Epidermal melanocyte (primary cell): ENCODE results near the gene GSPT1.
A peak's percentile ranks its signal among the peaks of the same experiment; 100 is the strongest.
"Not testable (repeated sequence)": the region's sequence is repeated elsewhere in the genome, so short reads cannot be mapped to it uniquely, and the experiment has no call there.

ENCODE experiments used
- DNase-seq: peaks from one replicate; pipeline ENCODE4 v3.0.0; 2011; ENCODE audit warnings: low spot score; ENCODE audit not compliant: insufficient read length

GSPT1 gene

DNA sequence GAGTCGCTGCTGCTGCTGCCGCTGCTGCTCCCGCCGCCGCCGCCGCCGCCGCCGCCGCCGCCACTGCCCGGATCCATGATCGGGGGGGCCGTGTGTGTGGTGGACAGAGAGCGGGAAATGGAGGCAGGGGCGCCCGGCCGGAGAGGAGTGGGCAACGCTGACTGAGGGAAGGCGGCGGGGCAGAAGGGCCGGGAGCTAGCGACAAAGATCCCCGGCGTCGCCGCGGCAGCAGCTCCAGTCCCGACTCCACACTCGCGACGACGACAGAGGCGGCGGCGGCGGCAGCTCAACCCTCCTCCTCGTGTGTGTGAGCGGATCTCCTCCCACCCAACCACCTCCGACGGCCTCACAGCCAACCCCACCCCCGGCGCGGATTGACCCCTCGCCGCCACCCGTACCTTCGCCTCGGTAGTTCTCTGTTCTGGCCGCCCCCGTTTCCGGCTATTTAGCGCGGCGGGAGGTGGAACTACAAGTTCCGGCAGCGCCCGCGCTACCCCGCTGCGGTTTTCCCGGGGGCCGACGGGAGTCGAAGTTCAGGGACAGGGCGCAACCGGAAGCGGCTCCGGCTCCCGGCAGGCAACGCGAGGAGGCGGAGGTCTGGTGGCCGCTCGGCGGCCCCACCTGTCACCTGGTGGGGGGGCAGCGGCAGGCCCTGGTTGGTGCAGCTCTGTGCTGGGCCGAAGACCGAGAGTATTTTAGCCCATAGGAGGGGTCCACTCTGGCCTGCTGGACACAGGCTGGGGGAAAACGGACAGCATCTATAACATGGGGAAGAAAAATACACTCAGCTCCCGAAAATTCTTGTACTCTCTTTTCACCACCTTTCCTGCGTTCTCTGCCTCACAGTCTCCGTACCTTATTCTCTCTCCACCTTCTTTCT lies at the start of gene GSPT1:
Gene GSPT1, minus strand, starts transcription at position 313 of the 880 bp plus-strand sequence. Its CDS starts 236 bp downstream, at position 77.
- peak; percentile 87 for DNase-seq

- no peak for DNase-seq
Measured at GRCh38 chr16:11964761-11965551, 49.2 kb upstream of the GSPT1 start, which contains the start of gene TNFRSF17. Gene TNFRSF17 (plus strand): TSS chr16:11965210. CDS start chr16:11965325, 115 bp downstream.

DNA sequence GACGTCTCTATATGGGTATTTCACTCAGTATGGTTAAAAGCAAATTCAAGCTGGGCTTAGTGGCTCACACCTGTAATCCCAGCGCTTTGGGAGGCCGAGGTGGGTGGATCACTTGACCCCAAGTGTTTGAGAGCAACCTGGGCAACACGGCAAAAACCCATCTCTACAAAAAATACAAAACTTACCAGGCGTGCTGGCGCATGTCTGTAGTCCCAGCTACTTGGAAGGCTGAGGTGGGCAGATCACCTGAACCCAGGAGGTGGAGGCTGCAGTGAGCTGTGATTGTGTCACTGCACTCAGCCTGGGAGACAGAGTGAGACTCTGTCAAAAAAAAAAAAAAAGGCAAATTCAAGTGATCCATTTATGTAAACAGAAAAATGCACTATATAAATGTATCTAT lies 48.0 kb upstream of the GSPT1 start:
- no peak for DNase-seq

GRCh38 chr16:11962978-11963377 lies 47.2 kb upstream of the GSPT1 start:
- DNase-seq: not testable (repeated sequence)

DNA sequence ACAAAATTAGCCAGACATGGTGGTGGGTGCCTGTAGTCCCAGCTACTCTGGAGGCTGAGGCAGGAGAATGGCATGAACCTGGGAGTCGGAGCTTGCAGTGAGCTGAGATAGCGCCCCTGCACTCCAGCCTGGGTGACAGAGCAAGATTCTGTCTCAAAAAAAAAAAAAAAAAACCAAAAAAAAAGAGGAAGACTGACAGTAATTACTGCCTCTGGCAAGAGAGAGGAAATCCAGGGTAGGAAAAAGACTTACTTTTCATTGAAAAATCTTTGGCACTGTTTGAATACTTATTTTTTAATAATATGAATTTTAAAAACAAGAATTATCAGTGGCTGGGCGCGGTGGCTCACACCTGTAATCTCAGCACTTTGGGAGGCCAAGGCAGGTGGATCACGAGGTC lies 46.7 kb upstream of the GSPT1 start:
- not testable (repeated sequence) for DNase-seq

DNA sequence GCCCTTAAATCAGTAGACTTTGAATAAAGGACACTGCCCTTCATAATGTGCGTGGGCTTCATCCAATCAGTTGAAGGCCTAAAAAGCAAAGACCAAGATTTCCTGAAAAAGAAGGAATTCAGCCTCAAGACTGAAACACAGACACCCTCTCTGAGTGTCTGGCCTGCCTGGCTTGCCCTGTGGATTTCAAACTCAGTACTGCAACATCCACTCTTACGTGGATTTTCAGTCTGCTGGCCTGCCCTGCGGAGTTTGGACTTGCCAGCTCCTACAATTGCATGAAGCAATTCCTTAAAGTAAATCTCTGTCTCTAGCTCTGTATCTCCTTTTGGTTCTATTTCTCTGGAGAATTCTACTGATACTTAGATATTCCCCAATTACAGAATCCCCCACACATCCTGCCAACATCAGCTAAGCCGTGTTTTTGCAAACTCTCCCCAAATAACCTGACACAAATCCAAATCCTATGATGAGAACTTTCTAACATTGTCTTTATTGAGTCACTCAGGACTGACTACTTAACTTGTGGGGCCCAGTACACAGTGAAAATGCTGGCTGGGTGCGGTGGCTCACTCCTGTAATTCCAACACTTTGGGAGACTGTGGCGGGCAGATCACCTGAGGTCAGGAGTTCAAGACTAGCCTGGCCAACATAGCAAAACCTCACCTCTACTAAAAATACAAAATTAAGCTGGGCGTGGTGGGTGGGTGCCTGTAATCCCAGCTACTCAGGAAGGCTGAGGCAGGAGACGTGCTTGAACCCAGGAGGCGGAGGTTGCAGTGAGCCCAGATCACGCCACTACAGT lies 42.0 kb upstream of the GSPT1 start:
- no peak for DNase-seq

DNA sequence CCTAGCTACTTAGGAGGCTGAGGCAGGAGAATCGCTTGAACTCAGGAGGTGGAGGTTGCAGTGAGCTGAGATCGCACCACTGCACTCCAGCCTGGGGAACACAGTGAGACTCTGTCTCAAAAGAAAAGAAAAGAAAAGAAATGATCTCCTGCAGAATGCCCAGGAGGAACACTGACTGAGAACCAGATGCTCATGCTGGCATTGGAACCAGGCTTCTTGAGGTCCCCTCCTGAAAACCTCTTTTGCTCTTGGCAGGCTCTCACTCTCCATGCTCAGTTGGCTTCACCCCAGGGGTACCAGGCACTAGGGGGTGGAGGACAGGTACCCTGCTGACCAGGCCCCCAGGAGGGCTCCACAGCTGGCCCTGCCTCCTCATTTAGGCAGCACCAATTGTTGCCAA lies 40.8 kb upstream of the GSPT1 start:
- DNase-seq: no peak

- DNase-seq: peak; percentile 28
Measured at GRCh38 chr16:11955713-11956123, 40.0 kb upstream of the GSPT1 start.

DNA sequence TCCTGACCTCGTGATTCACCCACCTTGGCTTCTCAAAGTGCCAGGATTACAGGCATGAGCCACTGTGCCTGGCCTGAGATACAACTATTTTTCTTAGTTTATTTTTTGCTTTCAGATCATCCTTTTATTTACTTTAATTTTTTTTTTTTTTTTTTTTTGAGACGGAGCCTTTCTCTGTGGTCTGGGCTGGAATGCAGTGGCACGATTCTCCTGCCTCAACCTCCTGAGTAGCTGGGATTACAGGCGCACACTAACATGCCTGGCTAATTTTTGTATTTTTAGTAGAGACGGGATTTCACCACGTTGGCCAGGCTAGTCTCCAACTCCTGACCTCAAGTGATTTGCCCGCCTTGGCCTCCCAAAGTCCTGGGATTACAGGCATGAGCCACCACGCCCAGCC lies 37.8 kb upstream of the GSPT1 start:
- DNase-seq: not testable (repeated sequence)

- no peak for DNase-seq
Measured at GRCh38 chr16:11950388-11950787, 34.6 kb upstream of the GSPT1 start.

- peak; percentile 49 for DNase-seq
Measured at GRCh38 chr16:11949527-11949926, 33.8 kb upstream of the GSPT1 start.

GRCh38 chr16:11948819-11949218 lies 33.1 kb upstream of the GSPT1 start:
- no peak for DNase-seq

DNA sequence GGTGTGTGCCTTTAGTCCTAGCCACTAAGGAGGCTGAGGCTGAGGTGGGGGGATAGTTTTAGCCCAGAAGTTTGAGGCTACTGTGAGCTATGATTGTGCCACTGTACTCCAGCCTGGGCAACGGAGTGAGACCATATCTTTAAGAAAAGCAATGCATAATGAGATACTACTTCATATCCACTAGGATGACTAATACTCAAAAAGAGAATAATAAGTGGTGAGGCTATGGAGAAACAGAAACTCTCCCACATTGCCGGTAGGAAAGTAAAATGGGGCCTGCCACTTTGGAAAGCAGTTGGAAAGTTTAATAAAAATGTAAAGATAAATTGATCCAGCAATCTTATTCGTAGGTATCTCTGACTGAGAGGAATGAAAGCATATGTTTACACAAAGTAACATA lies 30.7 kb upstream of the GSPT1 start:
- DNase-seq: no peak

GRCh38 chr16:11941945-11942344 lies 26.2 kb upstream of the GSPT1 start, which contains the start of gene NPIPB2:
Gene NPIPB2 (minus strand): TSS chr16:11942045. CDS start chr16:11942045, 0 bp downstream.
- not testable (repeated sequence) for DNase-seq

DNA sequence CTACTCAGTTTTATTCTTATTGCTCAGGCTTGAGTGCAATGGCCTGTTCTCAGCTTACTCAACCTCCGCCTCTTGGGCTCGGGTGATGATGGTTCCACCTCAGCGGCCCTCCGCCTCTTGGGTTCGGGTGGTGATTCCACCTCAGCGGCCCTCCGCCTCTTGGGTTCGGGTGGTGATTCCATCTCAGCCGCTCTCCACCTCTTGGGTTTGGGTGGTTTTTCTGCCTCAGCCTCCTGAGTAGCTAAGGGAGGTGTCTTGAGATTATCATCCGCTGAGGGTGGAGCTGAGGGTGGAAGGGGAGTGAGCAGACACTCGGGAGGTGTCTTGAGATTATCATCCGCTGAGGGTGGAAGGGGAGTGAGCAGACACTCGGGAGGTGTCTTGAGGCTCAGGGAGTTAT lies 11.6 kb upstream of the GSPT1 start:
- not testable (repeated sequence) for DNase-seq

- not testable (repeated sequence) for DNase-seq
Measured at GRCh38 chr16:11924046-11924445, 8.3 kb upstream of the GSPT1 start.

DNA sequence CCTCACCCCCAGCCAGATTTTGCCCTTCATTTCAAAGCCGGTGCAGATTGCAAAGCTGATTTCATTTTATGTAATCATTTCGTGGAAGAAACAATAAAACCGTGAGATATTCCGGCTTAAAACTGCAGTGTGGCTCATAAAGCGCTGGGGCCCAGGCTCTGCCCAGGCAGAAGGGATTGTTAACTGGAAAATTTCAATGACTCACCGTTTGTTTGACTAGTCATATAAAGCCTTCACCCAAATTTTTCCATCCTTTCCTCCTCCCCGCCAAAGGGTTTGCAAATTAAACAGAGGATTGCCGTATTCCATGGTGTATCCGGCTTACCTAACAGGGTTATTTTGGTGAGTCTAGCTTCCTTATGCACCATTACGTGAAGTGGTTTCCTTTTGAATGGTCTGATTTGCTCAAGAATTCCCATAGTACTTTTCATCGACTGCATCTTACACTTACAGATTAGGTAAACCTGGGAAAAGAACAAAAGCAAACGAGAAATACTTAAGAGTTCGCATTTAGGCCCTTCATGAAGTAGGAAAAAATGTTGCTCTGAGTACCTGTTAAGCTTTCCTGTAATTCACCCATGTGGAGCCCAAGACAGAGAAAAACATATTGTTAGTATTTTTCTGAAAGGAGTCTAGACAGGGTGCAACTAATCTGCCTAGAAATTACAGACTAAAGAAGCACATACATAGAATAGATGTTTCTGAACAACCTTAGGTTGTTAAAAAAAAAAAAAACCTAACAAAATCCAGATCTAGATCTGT lies 949 bp upstream of the GSPT1 start:
- DNase-seq: no peak

DNA sequence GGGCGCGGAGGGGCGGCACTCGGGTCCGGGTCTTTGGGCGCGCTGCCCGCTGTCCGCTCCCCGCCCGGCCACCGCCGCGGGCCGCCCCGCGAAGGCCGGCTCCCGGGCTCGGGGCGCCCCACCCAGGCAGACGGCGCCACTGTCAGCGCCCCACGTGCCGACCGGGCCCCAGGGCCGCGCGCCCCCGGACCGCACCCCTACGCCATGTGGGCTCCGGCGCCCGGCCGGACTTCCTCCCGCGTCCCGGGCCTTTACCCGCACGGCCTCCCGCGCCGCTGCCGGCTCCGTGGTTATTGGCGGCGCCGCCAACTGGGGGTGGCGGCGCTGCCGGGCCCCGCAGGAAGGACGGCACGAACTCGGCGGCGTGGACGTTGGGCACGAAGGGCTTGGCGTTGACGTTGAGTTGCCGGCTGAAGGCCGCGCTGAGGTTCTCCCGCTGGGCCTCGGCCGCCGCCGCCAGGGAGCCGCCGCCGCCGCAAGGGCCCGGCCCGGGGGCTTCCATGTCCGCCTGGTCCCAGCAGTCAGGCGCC lies 577 bp downstream of the GSPT1 start:
- DNase-seq: no peak

- no peak for DNase-seq
Measured at GRCh38 chr16:11914210-11915113, 1.3 kb downstream of the GSPT1 start.
